Endodermal cell (in vitro differentiated cells): Measurements from ENCODE around the gene HDAC11. TPM values are rescaled to one million over a fixed set of nuclear protein-coding genes. Genes with fewer than 3 reads are reported as not detected.

ENCODE experiments used
- DNase-seq: peaks from one replicate; pipeline ENCODE4 v3.0.0-alpha.2; 2017
- H3K27ac ChIP-seq: 2 replicates; pipeline ENCODE4 v1.5.1; 2013; ENCODE audit warnings: mild to moderate bottlenecking, low read depth, low read length, moderate library complexity
- H3K27me3 ChIP-seq: 2 replicates; pipeline ENCODE4 v1.6.1; 2013; ENCODE audit warnings: mild to moderate bottlenecking, low read length, moderate library complexity; ENCODE audit not compliant: insufficient read depth, control insufficient read depth, poor library complexity, severe bottlenecking
- H3K36me3 ChIP-seq: 2 replicates; pipeline ENCODE4 v1.7.0; 2013; ENCODE audit warnings: mild to moderate bottlenecking, low read length, moderate library complexity; ENCODE audit not compliant: control insufficient read depth, insufficient read depth
- H3K4me1 ChIP-seq: one replicate; pipeline ENCODE4 v1.7.0; 2013; ENCODE audit warnings: low read length; ENCODE audit not compliant: control insufficient read depth, insufficient read depth
- H3K4me3 ChIP-seq: 2 replicates; pipeline ENCODE4 v1.5.1; 2013; ENCODE audit warnings: mild to moderate bottlenecking, low read length, moderate library complexity
- H3K9ac ChIP-seq: 2 replicates; pipeline ENCODE4 v1.6.1; 2013; ENCODE audit warnings: mild to moderate bottlenecking, low read length, moderate library complexity; ENCODE audit not compliant: poor library complexity, severe bottlenecking; ENCODE audit errors: extremely low read depth
- H3K9me3 ChIP-seq: 2 replicates; pipeline ENCODE4 v1.6.1; 2013; ENCODE audit warnings: mild to moderate bottlenecking, low read length, moderate library complexity; ENCODE audit not compliant: control insufficient read depth
- H3K27ac Mint-ChIP-seq: 2 replicates; pipeline ENCODE4 v1.8.0; 2020; ENCODE audit warnings: mixed read lengths
- H3K27me3 Mint-ChIP-seq: 2 replicates; pipeline ENCODE4 v1.8.0; 2021; ENCODE audit warnings: mild to moderate bottlenecking, mixed read lengths; ENCODE audit not compliant: insufficient read depth
- H3K36me3 Mint-ChIP-seq: 2 replicates; pipeline ENCODE4 v1.8.0; 2020; ENCODE audit warnings: low read depth, mixed read lengths
- H3K4me1 Mint-ChIP-seq: 2 replicates; pipeline ENCODE4 v1.8.0; 2020; ENCODE audit warnings: mixed read lengths
- H3K4me3 Mint-ChIP-seq: 2 replicates; pipeline ENCODE4 v1.8.0; 2020; ENCODE audit warnings: mild to moderate bottlenecking, moderate library complexity, mixed read lengths
- H3K9me3 Mint-ChIP-seq: 2 replicates; pipeline ENCODE4 v1.8.0; 2020; ENCODE audit warnings: mild to moderate bottlenecking, mixed read lengths
- CTCF ChIP-seq: fragments of 200-600 bp; sonication (generic); conservative IDR thresholded peaks from 2 replicates; pipeline ENCODE4 v1.5.0; 2021; ENCODE audit warnings: antibody characterized with exemption, mild to moderate bottlenecking
- WGBS, 2 experiments: methylation state at CpG; one replicate each; pipeline versions ENCODE4 v1.1.5 to v1.1.7; 2013; ENCODE audit warnings: missing lambda C conversion rate in 2 of 2, mixed read lengths in 1 of 2; ENCODE audit not compliant: insufficient coverage in 1 of 2, insufficient read length in 1 of 2; 5-methylcytosine and 5-hydroxymethylcytosine counted together
- total RNA-seq, 2 donors: library from RNA; stranded (reverse); fragmentation: NEBNext Ultra II Directional in 1 of 2; extraction: Animal tissue kit (Norgen Biotek cat#: 25700) in 1 of 2; gene quantifications; 2 replicates in 1 of 2; 3 replicates in 1 of 2; pipeline ENCODE4 v1.2.1, GENCODE V29; 2021

The HDAC11 gene
- total RNA-seq, 2 donors from 2014 or later, result 17.0 to 17.1 TPM

- Histone ChIP-seq H3K36me3 (no peaks in the 10 kb centered on the region), H3K4me3 (peak overlapping the region; percentile 82), H3K27ac (no peak overlapping the region), H3K9me3 (no peaks in the 10 kb centered on the region), H3K4me1 (no peaks in the 10 kb centered on the region), H3K27me3 (no peaks in the 10 kb centered on the region), H3K9ac (peak overlapping the region; percentile 39)
- no peak for DNase-seq
- TF ChIP-seq CTCF, result no peak
- Mint-ChIP-seq H3K27me3 (no peaks in the 10 kb centered on the region), H3K4me3 (peak overlapping the region; percentile 62), H3K4me1 (peaks cover 5% of the 10 kb centered on the region), H3K27ac (peak overlapping the region; percentile 94), H3K36me3 (peaks cover 5% of the 10 kb centered on the region), H3K9me3 (peaks cover 2% of the 10 kb centered on the region)
- WGBS, 2 experiments, result 40 to 51% methylated on average over 4 to 7 of the region's 7 CpGs
These were observed 28.8 kb upstream of the HDAC11 start for GRCh38 chr3:13451301-13451673.

GRCh38 chr3:13452490-13453335 lies 27.4 kb upstream of the HDAC11 start:
- Histone ChIP-seq H3K4me1 (no peaks in the 10 kb centered on the region), H3K9ac (no peak overlapping the region), H3K9me3 (no peaks in the 10 kb centered on the region), H3K27me3 (no peaks in the 10 kb centered on the region), H3K27ac (peak overlapping the region; percentile 24), H3K36me3 (no peaks in the 10 kb centered on the region), H3K4me3 (peak overlapping the region; percentile 82)
- H3K4me3 Mint-ChIP-seq, result peak overlapping the region; percentile 62
- 63 to 65% methylated on average over 9 to 12 of the region's 12 CpGs for WGBS, 2 experiments
- peak; percentile 65 for DNase-seq
- H3K36me3 Mint-ChIP-seq, result no peaks in the 10 kb centered on the region
- peaks cover 5% of the 10 kb centered on the region for H3K4me1 Mint-ChIP-seq
- peak; percentile 76 for TF ChIP-seq CTCF
- no peaks in the 10 kb centered on the region for H3K27me3 Mint-ChIP-seq
- peak overlapping the region; percentile 94 for H3K27ac Mint-ChIP-seq
- no peaks in the 10 kb centered on the region for H3K9me3 Mint-ChIP-seq

GRCh38 chr3:13455644-13456043 lies 24.5 kb upstream of the HDAC11 start:
- TF ChIP-seq CTCF, result no peak

More at GRCh38 chr3:13455644-13456043, 24.5 kb upstream of the HDAC11 start:
- Mint-ChIP-seq H3K4me3 (no peak overlapping the region), H3K36me3 (no peaks in the 10 kb centered on the region), H3K4me1 (peaks cover 5% of the 10 kb centered on the region), H3K9me3 (no peaks in the 10 kb centered on the region), H3K27ac (no peak overlapping the region), H3K27me3 (peaks cover 9% of the 10 kb centered on the region)
- WGBS, 2 experiments, result 89 to 94% methylated on average over 6 of the region's 6 CpGs
- Histone ChIP-seq H3K27ac (no peak overlapping the region), H3K9ac (no peak overlapping the region), H3K4me1 (no peaks in the 10 kb centered on the region), H3K36me3 (no peaks in the 10 kb centered on the region), H3K9me3 (no peaks in the 10 kb centered on the region), H3K27me3 (no peaks in the 10 kb centered on the region), H3K4me3 (no peak overlapping the region)
- no peak for DNase-seq
